GM21737 (cell line): ENCODE measurements around the gene ZBTB16.

Source experiments
- ATAC-seq: cut with Tn5 transposase; IDR thresholded peaks from one replicate; pipeline ENCODE4 v1.9.1; 2021; ENCODE audit warnings: mild to moderate bottlenecking, moderate library complexity; ENCODE audit not compliant: unreplicated experiment

The ZBTB16 gene

GRCh38 chr11:114083391-114084252 lies 24.1 kb downstream of the ZBTB16 start:
- no peak for ATAC-seq

GRCh38 chr11:114084414-114084813 lies 24.9 kb downstream of the ZBTB16 start:
- ATAC-seq, result no peak

- ATAC-seq, result no peak
These were observed 26.7 kb downstream of the ZBTB16 start for GRCh38 chr11:114085965-114086793.

GRCh38 chr11:114087025-114087424 lies 27.5 kb downstream of the ZBTB16 start:
- no peak for ATAC-seq

GRCh38 chr11:114088216-114088615 lies 28.7 kb downstream of the ZBTB16 start:
- ATAC-seq, result no peak

- no peak for ATAC-seq
These were observed 29.3 kb downstream of the ZBTB16 start for GRCh38 chr11:114088836-114089235.

- no peak for ATAC-seq
These were observed 30.2 kb downstream of the ZBTB16 start for GRCh38 chr11:114089748-114090147.

GRCh38 chr11:114090225-114090910 lies 30.9 kb downstream of the ZBTB16 start:
- ATAC-seq, result no peak

- ATAC-seq, result no peak
These were observed 31.5 kb downstream of the ZBTB16 start for GRCh38 chr11:114090976-114091375.

- no peak for ATAC-seq
These were observed 32.2 kb downstream of the ZBTB16 start for GRCh38 chr11:114091516-114092397.

- no peak for ATAC-seq
These were observed 33.0 kb downstream of the ZBTB16 start for GRCh38 chr11:114092478-114092877.

- ATAC-seq, result no peak
These were observed 33.4 kb downstream of the ZBTB16 start for GRCh38 chr11:114092953-114093352.

GRCh38 chr11:114094516-114094915 lies 35.0 kb downstream of the ZBTB16 start:
- ATAC-seq, result no peak

- no peak for ATAC-seq
These were observed 36.4 kb downstream of the ZBTB16 start for GRCh38 chr11:114095899-114096298.

- no peak for ATAC-seq
These were observed 38.3 kb downstream of the ZBTB16 start for GRCh38 chr11:114097832-114098231.

- ATAC-seq, result no peak
These were observed 39.4 kb downstream of the ZBTB16 start for GRCh38 chr11:114098927-114099326.

GRCh38 chr11:114099392-114100178 lies 40.1 kb downstream of the ZBTB16 start:
- no peak for ATAC-seq

- no peak for ATAC-seq
These were observed 43.7 kb downstream of the ZBTB16 start for GRCh38 chr11:114102993-114103896.

- no peak for ATAC-seq
These were observed 46.1 kb downstream of the ZBTB16 start for GRCh38 chr11:114105611-114106010.
